HepG2 (cell line): ENCODE data around the gene ACSS1. TPM values are rescaled to one million over a fixed set of nuclear protein-coding genes. Genes with fewer than 3 reads are reported as not detected.

ENCODE experiments used
- ATAC-seq: fragments of 200-7000 bp; cut with Tn5 transposase; 3 replicates; pipeline ENCODE4 v1.9.1; 2020; ENCODE audit warnings: mild to moderate bottlenecking, moderate library complexity
- BruUV-seq: library from RNA; stranded (reverse); fragments of 400-500 nt; replicated peaks from 2 replicates; lab custom pipeline; 2021; lab: Mats Ljungman, UMichigan
- CTCF ChIA-PET: fragments of 300-600 bp; formaldehyde crosslinking; extraction: SDS; loops from one replicate; lab custom pipeline; 2021; ENCODE audit warnings: low total read pairs, inconsistent platforms, low intra/inter-chr PET ratio; lab: Yijun Ruan, JAX
- POLR2A ChIA-PET: fragments of 350-600 bp; sonication (Branson Sonifier 250); formaldehyde crosslinking; loops from one replicate; lab custom pipeline; 2020; ENCODE audit warnings: antibody characterized with exemption, inconsistent platforms; lab: Yijun Ruan, JAX
- DNase-seq: peaks from one replicate; pipeline ENCODE4 v3.0.0-alpha.2; 2015; ENCODE audit warnings: low spot score
- FAIRE-seq: peaks from 3 replicates; lab custom pipeline; 2011; peaks lifted over from hg19 to GRCh38; lab: Jason Lieb, UNC
- H2AFZ ChIP-seq: one replicate; pipeline ENCODE4 v1.6.1; 2011; ENCODE audit warnings: low read length, inconsistent platforms
- H3K27ac ChIP-seq: fragments of 300-600 bp; 3 replicates; pipeline ENCODE4 v1.8.0; 2011; ENCODE audit warnings: mixed run types, mild to moderate bottlenecking, mixed read lengths, low read length, inconsistent platforms; ENCODE audit not compliant: insufficient read depth; ENCODE audit errors: extremely low read length
- H3K27me3 ChIP-seq, 2 experiments: fragments of 200-600 bp in 1 of 2; 2 replicates in 1 of 2; 3 replicates in 1 of 2; pipeline versions ENCODE4 v1.6.0 to v1.8.0; 2011; ENCODE audit warnings: low read length in 2 of 2, mild to moderate bottlenecking in 2 of 2, moderate library complexity in 2 of 2, inconsistent platforms in 1 of 2; ENCODE audit not compliant: insufficient read depth in 2 of 2, control insufficient read depth in 1 of 2
- H3K36me3 ChIP-seq, 2 experiments: fragments of 200-600 bp in 1 of 2; replicated peaks in 1 of 2; 2 replicates in 1 of 2; 3 replicates in 1 of 2; pipeline versions ENCODE4 v1.5.1 to v1.8.0; 2011; ENCODE audit warnings: low read length in 2 of 2, inconsistent platforms in 1 of 2; ENCODE audit not compliant: insufficient read depth in 2 of 2, control insufficient read depth in 1 of 2
- H3K4me1 ChIP-seq: 2 replicates; pipeline ENCODE4 v1.5.1; 2012; ENCODE audit warnings: low read length, inconsistent platforms; ENCODE audit not compliant: insufficient read depth
- H3K4me2 ChIP-seq: 2 replicates; pipeline ENCODE4 v1.6.0; 2011; ENCODE audit warnings: low read depth, low read length, inconsistent platforms
- H3K4me3 ChIP-seq, 3 experiments: fragments of 200-600 bp in 1 of 3; sonication (generic), shearing (Covaris generic) in 1 of 3; replicated peaks in 1 of 3; 2 replicates each; pipeline ENCODE4 v1.5.1; 2011 to 2016; ENCODE audit warnings: low read length in 3 of 3, inconsistent platforms in 2 of 3, low read depth in 2 of 3, mild to moderate bottlenecking in 2 of 3, control low read depth in 1 of 3, mixed read lengths in 1 of 3; ENCODE audit not compliant: insufficient read depth in 1 of 3
- H3K79me2 ChIP-seq: one replicate; pipeline ENCODE4 v1.6.1; 2011; ENCODE audit warnings: low read length, inconsistent platforms; ENCODE audit not compliant: insufficient read depth
- H3K9ac ChIP-seq: 2 replicates; pipeline ENCODE4 v1.6.0; 2011; ENCODE audit warnings: mild to moderate bottlenecking, low read depth, low read length, inconsistent platforms; ENCODE audit not compliant: insufficient read depth
- H3K9me3 ChIP-seq: 2 replicates; pipeline ENCODE4 v1.5.1; 2012; ENCODE audit warnings: mild to moderate bottlenecking, low read length
- H4K20me1 ChIP-seq: 2 replicates; pipeline ENCODE4 v1.6.0; 2011; ENCODE audit warnings: inconsistent platforms, mild to moderate bottlenecking, low read length, moderate library complexity; ENCODE audit not compliant: insufficient read depth
- CSRNP2 ChIP-seq: sonication (generic); formaldehyde crosslinking; conservative IDR thresholded peaks from 2 replicates; pipeline ENCODE4 v1.8.0; 2022; ENCODE audit warnings: low read depth, missing genetic modification reagents
- IRF9 ChIP-seq: sonication (generic); formaldehyde crosslinking; IDR thresholded peaks from 2 replicates; pipeline ENCODE4 v1.8.0; 2022; ENCODE audit warnings: missing genetic modification reagents, mild to moderate bottlenecking, borderline replicate concordance
- KAT8 ChIP-seq: IDR thresholded peaks from 2 replicates; pipeline ENCODE4 v1.6.1; 2016; ENCODE audit warnings: missing genetic modification reagents, missing compliant biosample characterization
- KLF11 ChIP-seq: IDR thresholded peaks from 2 replicates; pipeline ENCODE4 v1.6.1; 2016; ENCODE audit warnings: missing compliant biosample characterization
- MYC ChIP-seq: sonication (generic); formaldehyde crosslinking; IDR thresholded peaks from 2 replicates; pipeline ENCODE4 v1.9.0; 2021; ENCODE audit warnings: missing genetic modification reagents, borderline replicate concordance
- POLR2AphosphoS5 ChIP-seq: IDR thresholded peaks from 2 replicates; pipeline ENCODE4 v1.6.1; 2012; ENCODE audit warnings: low read depth, low read length
- SMYD3 ChIP-seq: sonication (generic); formaldehyde crosslinking; IDR thresholded peaks from 2 replicates; pipeline ENCODE4 v1.8.1; 2023; ENCODE audit warnings: mild to moderate bottlenecking, missing genetic modification reagents
- TEAD3 ChIP-seq: optimal IDR thresholded peaks from 2 replicates; pipeline ENCODE3; 2016; ENCODE audit warnings: borderline replicate concordance
- ZBTB39 ChIP-seq: sonication (generic); formaldehyde crosslinking; IDR thresholded peaks from 2 replicates; pipeline ENCODE4 v1.5.0; 2020; ENCODE audit warnings: missing genetic modification reagents
- ZBTB46 ChIP-seq: sonication (generic); formaldehyde crosslinking; IDR thresholded peaks from 2 replicates; pipeline ENCODE4 v1.4.0; 2020; ENCODE audit warnings: mild to moderate bottlenecking, missing genetic modification reagents, borderline replicate concordance
- ZNF205 ChIP-seq: IDR thresholded peaks from 2 replicates; pipeline ENCODE4 v1.6.1; 2018; ENCODE audit warnings: missing biosample characterization, missing genetic modification reagents
- ZNF414 ChIP-seq: sonication (generic); formaldehyde crosslinking; IDR thresholded peaks from 2 replicates; pipeline ENCODE4 v1.5.0; 2020; ENCODE audit warnings: missing genetic modification reagents
- ZNF761 ChIP-seq: sonication (generic); formaldehyde crosslinking; conservative IDR thresholded peaks from 2 replicates; pipeline ENCODE4 v1.4.0; 2020; ENCODE audit warnings: mild to moderate bottlenecking, missing genetic modification reagents
- WGBS: methylation state at CpG from one replicate; pipeline ENCODE4 v1.1.6; 2017; ENCODE audit warnings: low lambda C conversion rate; 5-methylcytosine and 5-hydroxymethylcytosine counted together
- in situ Hi-C: cut with HindIII; loops from 2 replicates; pipeline ENCODE4 v1.10.0; 2017; ENCODE audit warnings: low pct_unique_long_range_greater_than_20kb; ENCODE audit not compliant: extremely low pct_ligation_motif_present
- intact Hi-C: fragments of 100-400 bp; cut with micrococcal nuclease; formaldehyde crosslinking; loops from one replicate; pipeline ENCODE4 v1.10.0; 2022; ENCODE audit not compliant: unreplicated experiment
- polyA plus RNA-seq, 8 experiments: library from polyadenylated mRNA; depleted of rRNA in 3 of 8; stranded (reverse) in 7 of 8; unstranded in 1 of 8; fragments of >200 nt; fragmentation: Illumina TruSeq in 4 of 8; extraction: Trizol in 4 of 8; gene quantifications; 2 replicates each; pipeline versions ENCODE4 v1.2.1 to v1.2.3, GENCODE V29; 2011 to 2016; ENCODE audit warnings: low read depth in 4 of 8, missing spikeins in 1 of 8, mixed read lengths in 1 of 8; ENCODE audit not compliant: insufficient read depth in 1 of 8
- total RNA-seq, 5 experiments: library from RNA; depleted of rRNA; stranded (reverse); fragments of >200 nt; fragmentation: Illumina TruSeq; extraction: Trizol; gene quantifications; 2 replicates each; pipeline ENCODE4 v1.2.3, GENCODE V29; 2016; ENCODE audit warnings: low read depth in 1 of 5
- TF ChIP-seq, protein P1 (sequence below): sonication (generic); formaldehyde crosslinking; conservative IDR thresholded peaks from 2 replicates; pipeline ENCODE4 v1.5.0; 2020; ENCODE audit warnings: missing genetic modification reagents
- TF ChIP-seq, protein P2 (sequence below): IDR thresholded peaks from 2 replicates; pipeline ENCODE4 v1.6.1; 2012; ENCODE audit warnings: inconsistent platforms

The ACSS1 gene
- total and polyA plus RNA-seq, 2 of the 13 experiments (the other 11 are each of a cell fraction or from before 2014, with no cell fraction given): 15.2 to 41.6 TPM

DNA sequence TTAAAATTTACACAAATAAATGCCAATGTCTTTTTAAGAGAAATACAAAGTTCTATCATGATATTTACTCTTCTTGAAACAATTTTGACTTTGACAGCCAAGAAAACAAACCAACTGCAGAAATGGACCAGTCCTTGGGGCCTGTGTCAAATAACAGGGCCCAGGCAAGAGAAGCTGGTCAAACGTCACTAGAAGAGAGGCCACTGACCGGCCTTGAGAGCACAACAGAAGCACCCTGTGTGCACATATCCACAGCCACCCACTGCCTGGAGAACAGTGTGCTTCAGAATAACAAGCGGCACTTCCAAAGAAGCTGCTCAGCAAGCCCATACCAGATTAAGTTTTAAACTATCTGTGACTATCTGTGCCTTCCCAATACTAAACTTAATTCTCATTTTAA is 80.1 kb downstream of the ACSS1 start:
- no peaks in the 10 kb centered on the region for H3K27me3 ChIP-seq
- ChIA-PET CTCF (no interaction called here), POLR2A (no interaction called here)
- H3K27ac ChIP-seq: no peak overlapping the region
- BruUV-seq: no TSS peak
- H3K4me1 ChIP-seq: no peaks in the 10 kb centered on the region
- H3K79me2 ChIP-seq: peaks cover 1% of the 10 kb centered on the region
- no peak overlapping the region for H2AFZ ChIP-seq
- FAIRE-seq (no peak), DNase-seq (no peak), ATAC-seq (peak; percentile 58; the same call in 2 of the 3 replicates)
- no peak overlapping the region for H3K4me3 ChIP-seq
- no peak for TF ChIP-seq ZNF414 (CRISPR knock-in tag)
- TF ChIP-seq, protein P1, sequence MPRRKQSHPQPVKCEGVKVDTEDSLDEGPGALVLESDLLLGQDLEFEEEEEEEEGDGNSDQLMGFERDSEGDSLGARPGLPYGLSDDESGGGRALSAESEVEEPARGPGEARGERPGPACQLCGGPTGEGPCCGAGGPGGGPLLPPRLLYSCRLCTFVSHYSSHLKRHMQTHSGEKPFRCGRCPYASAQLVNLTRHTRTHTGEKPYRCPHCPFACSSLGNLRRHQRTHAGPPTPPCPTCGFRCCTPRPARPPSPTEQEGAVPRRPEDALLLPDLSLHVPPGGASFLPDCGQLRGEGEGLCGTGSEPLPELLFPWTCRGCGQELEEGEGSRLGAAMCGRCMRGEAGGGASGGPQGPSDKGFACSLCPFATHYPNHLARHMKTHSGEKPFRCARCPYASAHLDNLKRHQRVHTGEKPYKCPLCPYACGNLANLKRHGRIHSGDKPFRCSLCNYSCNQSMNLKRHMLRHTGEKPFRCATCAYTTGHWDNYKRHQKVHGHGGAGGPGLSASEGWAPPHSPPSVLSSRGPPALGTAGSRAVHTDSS (CRISPR knock-in tag): no peak
- TF ChIP-seq ZNF205 (CRISPR knock-in tag): no peak
- TF ChIP-seq MYC (CRISPR knock-in tag): no peak
- no peak for TF ChIP-seq IRF9 (CRISPR knock-in tag)
- TF ChIP-seq ZBTB39: no peak
- TF ChIP-seq, protein P2, sequence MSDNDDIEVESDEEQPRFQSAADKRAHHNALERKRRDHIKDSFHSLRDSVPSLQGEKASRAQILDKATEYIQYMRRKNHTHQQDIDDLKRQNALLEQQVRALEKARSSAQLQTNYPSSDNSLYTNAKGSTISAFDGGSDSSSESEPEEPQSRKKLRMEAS: no peak
- TF ChIP-seq KLF11 (CRISPR knock-in tag): no peak
- no peak for TF ChIP-seq TEAD3
- no peak for TF ChIP-seq ZNF761 (CRISPR knock-in tag)
- no peak for TF ChIP-seq POLR2AphosphoS5
- no peak for TF ChIP-seq KAT8 (CRISPR knock-in tag)
- no peak for TF ChIP-seq SMYD3 (CRISPR knock-in tag)
- no peak for TF ChIP-seq ZBTB46 (CRISPR knock-in tag)
- no peak for TF ChIP-seq CSRNP2
- no peaks in the 10 kb centered on the region for H4K20me1 ChIP-seq
- peaks cover 31 to 85% of the 10 kb centered on the region in 2 experiments for H3K36me3 ChIP-seq
- WGBS: 87% methylated on average over 3 of the region's 3 CpGs
- no peak overlapping the region for H3K4me2 ChIP-seq
- in situ Hi-C loops (no loop called here), intact Hi-C loops (no loop called here)
- 0 out of 2 replicates have a peak, but pooled peaks cover 7% of the 10 kb centered on the region for H3K9me3 ChIP-seq
- no peak overlapping the region for H3K9ac ChIP-seq
